ENCODE data around the gene MTX1.
"Not testable (repeated sequence)": the region's sequence is repeated elsewhere in the genome, so short reads cannot be mapped to it uniquely, and the experiment has no call there.

Gene MTX1

GRCh38 chr1:155192346-155193274 is 15.9 kb upstream of the MTX1 start:
- no peak for DNase-seq
- Mint-ChIP-seq H3K27ac (peak overlapping the region; percentile 99), H3K4me3 (peak overlapping the region; percentile 96), H3K36me3 (ENCODE audit: low read depth) (peaks cover 7% of the 10 kb centered on the region), H3K4me1 (peaks cover 38% of the 10 kb centered on the region), H3K9me3 (no peaks in the 10 kb centered on the region), H3K27me3 (no peaks in the 10 kb centered on the region)
- ATAC-seq: no peak

DNA sequence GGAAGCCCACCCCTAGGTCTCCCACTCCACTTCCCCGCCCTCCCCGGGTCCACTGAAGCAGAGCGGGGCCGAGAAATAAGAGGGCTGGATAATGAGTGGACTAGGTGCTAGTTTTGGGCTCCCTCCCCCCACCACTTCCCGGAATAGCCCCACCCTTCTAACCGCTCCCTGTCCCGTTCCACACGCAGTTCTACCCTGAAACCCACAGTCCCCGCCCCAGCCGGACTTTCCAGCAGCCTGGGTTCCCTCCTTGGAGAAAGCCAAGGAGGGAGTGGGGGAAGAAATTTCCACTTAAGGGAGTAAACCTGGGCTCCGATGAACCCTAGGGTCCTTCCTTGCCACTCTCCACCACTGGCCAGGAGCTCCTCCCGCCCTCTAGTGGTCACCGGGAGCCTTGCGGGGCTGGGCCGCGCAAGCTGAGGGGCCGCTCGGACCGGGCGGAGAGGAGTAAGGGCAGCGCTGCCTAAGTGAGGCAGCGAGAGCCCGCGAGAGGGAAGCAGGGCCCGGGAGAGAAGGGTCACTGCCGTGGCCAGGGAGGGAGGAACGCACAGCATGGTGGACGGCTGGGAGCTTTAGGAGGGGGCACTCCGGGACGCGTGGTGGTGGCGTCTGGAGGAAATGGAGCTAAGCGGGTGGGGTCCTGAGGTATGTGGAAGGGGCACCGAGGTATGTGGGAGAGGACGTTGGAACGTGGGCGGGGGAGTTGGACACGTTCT is 15.1 kb upstream of the MTX1 start:
- peaks cover 36% of the 10 kb centered on the region for H3K4me1 Mint-ChIP-seq
- no peaks in the 10 kb centered on the region for H3K27me3 Mint-ChIP-seq
- DNase-seq (peak; percentile 88), ATAC-seq (peak; percentile 58)
- H3K9me3 Mint-ChIP-seq: no peaks in the 10 kb centered on the region
- peak overlapping the region; percentile 96 for H3K4me3 Mint-ChIP-seq
- peaks cover 11% of the 10 kb centered on the region for H3K36me3 Mint-ChIP-seq (ENCODE audit: low read depth)
- peak overlapping the region; percentile 99 for H3K27ac Mint-ChIP-seq

GRCh38 chr1:155193991-155194240 is 14.6 kb upstream of the MTX1 start:
- peaks cover 36% of the 10 kb centered on the region for H3K4me1 Mint-ChIP-seq

GRCh38 chr1:155195201-155196102 is 13.0 kb upstream of the MTX1 start:
- Mint-ChIP-seq H3K27ac (peak overlapping the region; percentile 73), H3K9me3 (no peaks in the 10 kb centered on the region), H3K36me3 (ENCODE audit: low read depth) (peaks cover 11% of the 10 kb centered on the region), H3K4me1 (peaks cover 36% of the 10 kb centered on the region), H3K4me3 (peak overlapping the region; percentile 96), H3K27me3 (no peaks in the 10 kb centered on the region)
- DNase-seq (no peak), ATAC-seq (no peak)

More at GRCh38 chr1:155193991-155194240, 14.6 kb upstream of the MTX1 start:
- DNase-seq, H3K27me3 Mint-ChIP-seq, ATAC-seq, H3K9me3 Mint-ChIP-seq: not testable (repeated sequence)
- Mint-ChIP-seq H3K27ac (peak overlapping the region; percentile 99), H3K36me3 (ENCODE audit: low read depth) (peaks cover 11% of the 10 kb centered on the region), H3K4me3 (peak overlapping the region; percentile 96)

- peak overlapping the region; percentile 73 for H3K27ac Mint-ChIP-seq
- ATAC-seq (no peak), DNase-seq (no peak)
- H3K9me3 Mint-ChIP-seq: no peaks in the 10 kb centered on the region
- peak overlapping the region; percentile 96 for H3K4me3 Mint-ChIP-seq
- H3K4me1 Mint-ChIP-seq: peaks cover 36% of the 10 kb centered on the region
- H3K36me3 Mint-ChIP-seq (ENCODE audit: low read depth): peaks cover 11% of the 10 kb centered on the region
- H3K27me3 Mint-ChIP-seq: no peaks in the 10 kb centered on the region
Measured at GRCh38 chr1:155196103-155196892, 12.2 kb upstream of the MTX1 start.

DNA sequence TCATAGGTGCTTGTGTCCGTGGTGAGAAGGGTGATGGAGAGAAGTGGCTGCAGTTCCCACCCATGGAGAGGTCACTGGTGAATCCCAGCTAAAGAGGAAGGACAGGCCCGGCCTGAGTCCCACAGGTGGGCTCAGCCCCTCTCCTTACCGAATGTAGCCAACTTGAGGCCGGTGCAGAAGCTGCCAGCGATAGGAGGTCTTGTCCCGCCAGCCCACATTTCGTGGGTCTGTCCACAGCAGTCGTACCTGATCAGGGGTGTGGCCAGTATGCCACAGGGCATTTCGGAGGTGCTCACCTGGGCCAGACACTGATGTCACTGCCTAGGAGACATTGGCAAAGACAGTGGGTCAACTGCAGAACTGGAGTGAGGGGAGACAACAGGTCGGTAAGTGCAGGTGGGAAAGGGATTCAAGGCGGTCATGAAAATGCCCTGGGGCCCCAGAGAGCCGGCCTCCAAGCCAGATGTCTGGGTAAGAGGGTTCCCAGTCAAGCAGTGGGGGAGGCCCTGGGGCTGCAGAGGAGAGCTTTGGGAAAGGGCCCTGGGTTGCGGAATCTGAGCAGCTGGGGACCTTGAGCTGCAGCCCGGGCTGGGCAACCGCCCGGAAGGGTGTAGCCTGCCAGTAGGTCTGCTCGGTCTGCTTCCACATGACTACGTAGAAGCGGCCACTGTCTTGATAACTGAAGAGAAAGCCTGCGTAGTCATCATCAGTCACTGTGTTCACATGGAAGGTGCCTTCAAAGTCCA is 11.4 kb upstream of the MTX1 start:
- Mint-ChIP-seq H3K4me3 (no peak overlapping the region), H3K27ac (no peak overlapping the region), H3K9me3 (no peaks in the 10 kb centered on the region), H3K4me1 (peaks cover 33% of the 10 kb centered on the region), H3K27me3 (no peaks in the 10 kb centered on the region), H3K36me3 (ENCODE audit: low read depth) (peaks cover 11% of the 10 kb centered on the region)
- DNase-seq: no peak
- no peak for ATAC-seq

DNA sequence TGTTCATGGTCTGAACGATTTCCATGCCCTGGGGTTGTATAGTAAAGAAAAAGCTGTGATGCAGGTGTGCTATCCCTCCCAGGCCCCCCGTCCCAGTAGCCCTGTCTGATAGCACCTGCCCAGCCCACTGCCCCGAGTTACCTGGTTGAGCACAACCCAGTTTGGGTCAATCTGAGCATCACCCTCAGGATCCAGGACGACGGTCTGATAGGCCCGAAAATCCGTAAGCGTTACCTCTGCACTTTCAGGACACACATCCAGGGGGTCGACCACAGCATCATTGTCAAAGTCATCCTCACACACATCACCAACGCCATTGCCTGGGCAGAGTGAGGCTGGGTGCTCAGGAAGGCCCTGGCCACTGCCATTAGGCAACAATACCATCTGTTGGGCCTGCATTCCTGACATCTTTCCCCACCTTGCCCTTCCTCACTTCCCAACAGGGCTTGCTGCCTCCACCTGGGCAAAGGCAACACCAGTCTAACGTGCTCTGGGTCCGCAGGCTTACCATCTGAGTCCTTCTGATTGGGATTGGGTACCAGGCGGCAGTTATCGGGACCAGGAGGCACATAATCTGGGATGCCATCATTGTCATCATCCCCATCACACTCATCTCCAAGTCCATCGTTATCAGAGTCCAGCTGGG is 10.5 kb upstream of the MTX1 start:
- H3K27ac Mint-ChIP-seq: no peak overlapping the region
- no peaks in the 10 kb centered on the region for H3K9me3 Mint-ChIP-seq
- no peaks in the 10 kb centered on the region for H3K27me3 Mint-ChIP-seq
- no peak for DNase-seq
- peaks cover 11% of the 10 kb centered on the region for H3K36me3 Mint-ChIP-seq (ENCODE audit: low read depth)
- no peak for ATAC-seq
- peaks cover 28% of the 10 kb centered on the region for H3K4me1 Mint-ChIP-seq
- no peak overlapping the region for H3K4me3 Mint-ChIP-seq

- no peak overlapping the region for H3K27ac Mint-ChIP-seq
- no peaks in the 10 kb centered on the region for H3K9me3 Mint-ChIP-seq
- peaks cover 24% of the 10 kb centered on the region for H3K4me1 Mint-ChIP-seq
- no peak for DNase-seq
- no peak overlapping the region for H3K4me3 Mint-ChIP-seq
- no peak for ATAC-seq
- no peaks in the 10 kb centered on the region for H3K27me3 Mint-ChIP-seq
- H3K36me3 Mint-ChIP-seq (ENCODE audit: low read depth): peaks cover 11% of the 10 kb centered on the region
Measured at GRCh38 chr1:155198547-155198906, 10.0 kb upstream of the MTX1 start.

GRCh38 chr1:155199792-155200191 is 8.7 kb upstream of the MTX1 start:
- Mint-ChIP-seq H3K4me1 (peaks cover 14% of the 10 kb centered on the region), H3K4me3 (no peak overlapping the region), H3K9me3 (no peaks in the 10 kb centered on the region), H3K27me3 (no peaks in the 10 kb centered on the region), H3K36me3 (ENCODE audit: low read depth) (peaks cover 11% of the 10 kb centered on the region), H3K27ac (no peak overlapping the region)
- ATAC-seq: no peak
- no peak for DNase-seq

DNA sequence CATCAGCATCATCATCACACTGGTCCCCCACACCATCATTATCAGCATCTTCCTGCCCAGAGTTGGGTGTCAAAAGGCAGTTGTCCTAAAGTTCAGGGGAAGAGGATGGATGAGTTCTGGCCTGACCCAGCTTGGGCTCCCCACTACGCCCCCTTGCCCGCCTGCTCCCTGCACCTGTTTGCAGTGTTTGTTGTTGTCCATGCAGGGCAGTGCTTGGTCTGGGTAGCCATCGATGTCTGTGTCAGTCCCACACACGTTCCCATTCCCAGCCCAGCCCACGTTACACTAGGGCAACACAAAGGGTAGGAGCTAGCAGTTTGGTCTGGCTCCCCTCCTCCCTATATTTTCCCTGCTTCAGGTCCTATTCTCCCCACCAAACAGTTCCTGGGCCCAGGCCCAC is 7.6 kb upstream of the MTX1 start:
- H3K27me3 Mint-ChIP-seq: no peaks in the 10 kb centered on the region
- ATAC-seq: no peak

DNA sequence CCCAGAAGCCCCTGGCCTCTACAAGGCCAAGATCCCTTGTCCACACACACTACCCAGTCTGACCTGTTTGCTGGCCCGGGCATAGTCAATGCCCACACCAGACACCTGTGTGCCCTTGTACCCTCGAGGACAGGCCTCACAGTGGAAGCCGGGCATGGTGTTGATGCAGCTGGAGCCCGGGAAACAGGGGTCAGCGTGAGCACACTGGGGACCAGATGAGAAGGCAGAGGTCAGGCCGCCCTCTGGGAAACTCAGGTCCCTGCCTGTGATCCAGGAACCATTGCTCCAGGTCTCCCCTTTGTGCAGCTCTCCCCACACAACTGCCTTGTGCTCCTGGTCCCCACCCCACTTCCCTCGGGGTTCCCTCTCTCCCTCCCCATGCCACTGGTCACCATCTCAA is 6.3 kb upstream of the MTX1 start:
- Mint-ChIP-seq H3K4me1 (peaks cover 6% of the 10 kb centered on the region), H3K9me3 (no peaks in the 10 kb centered on the region), H3K4me3 (no peak overlapping the region), H3K27ac (no peak overlapping the region), H3K27me3 (no peaks in the 10 kb centered on the region), H3K36me3 (ENCODE audit: low read depth) (peaks cover 7% of the 10 kb centered on the region)
- DNase-seq (no peak), ATAC-seq (no peak)

More for the DNA sequence above, 7.6 kb upstream of the MTX1 start:
- peaks cover 11% of the 10 kb centered on the region for H3K36me3 Mint-ChIP-seq (ENCODE audit: low read depth)
- no peaks in the 10 kb centered on the region for H3K9me3 Mint-ChIP-seq
- H3K4me3 Mint-ChIP-seq: no peak overlapping the region
- H3K27ac Mint-ChIP-seq: no peak overlapping the region
- no peak for DNase-seq
- peaks cover 6% of the 10 kb centered on the region for H3K4me1 Mint-ChIP-seq

GRCh38 chr1:155202731-155203515 is 5.6 kb upstream of the MTX1 start:
- Mint-ChIP-seq H3K4me3 (no peak overlapping the region), H3K4me1 (peaks cover 11% of the 10 kb centered on the region), H3K27me3 (no peaks in the 10 kb centered on the region), H3K9me3 (no peaks in the 10 kb centered on the region), H3K27ac (no peak overlapping the region), H3K36me3 (ENCODE audit: low read depth) (peaks cover 4% of the 10 kb centered on the region)
- ATAC-seq: no peak
- DNase-seq: no peak
